GM23338 (cell line): ENCODE results near the gene MAPK12. TPM values are rescaled to one million over a fixed set of nuclear protein-coding genes. Genes with fewer than 3 reads are reported as not detected.

Experiments
- ATAC-seq: fragments of 200-7000 bp; cut with Tn5 transposase; 3 replicates; pipeline ENCODE4 v1.9.1; 2020
- DNase-seq: peaks from one replicate; pipeline ENCODE4 v3.0.0-alpha.2; 2015; ENCODE audit warnings: low spot score
- H2AFZ ChIP-seq: fragments of 200-600 bp; sonication (generic); 2 replicates; pipeline ENCODE4 v1.8.0; 2016; ENCODE audit warnings: antibody characterized with exemption, mild to moderate bottlenecking, moderate library complexity
- H3F3A ChIP-seq: fragments of 200-600 bp; sonication (generic); replicated peaks from 2 replicates; pipeline ENCODE4 v1.8.0; 2017; ENCODE audit warnings: antibody characterized with exemption, mixed run types, low read depth
- H3K27ac ChIP-seq: fragments of 200-600 bp; sonication (generic); 2 replicates; pipeline ENCODE4 v1.6.1; 2016; ENCODE audit warnings: low read depth
- H3K27me3 ChIP-seq: fragments of 200-600 bp; sonication (generic); 2 replicates; pipeline ENCODE4 v1.8.0; 2016; ENCODE audit warnings: mild to moderate bottlenecking, mixed run types, moderate library complexity; ENCODE audit not compliant: insufficient read depth
- H3K36me3 ChIP-seq: fragments of 200-600 bp; sonication (generic); 2 replicates; pipeline ENCODE4 v1.8.0; 2016; ENCODE audit warnings: mild to moderate bottlenecking; ENCODE audit not compliant: insufficient read depth
- H3K4me1 ChIP-seq: fragments of 200-600 bp; sonication (generic); 2 replicates; pipeline ENCODE4 v1.8.0; 2016; ENCODE audit warnings: mild to moderate bottlenecking, moderate library complexity; ENCODE audit not compliant: insufficient read depth
- H3K4me2 ChIP-seq: fragments of 200-600 bp; sonication (generic); 2 replicates; pipeline ENCODE4 v1.7.1; 2017; ENCODE audit warnings: mixed run types
- H3K4me3 ChIP-seq: fragments of 200-600 bp; sonication (generic); 2 replicates; pipeline ENCODE4 v1.6.1; 2016; ENCODE audit warnings: mixed run types
- H3K79me2 ChIP-seq: fragments of 200-600 bp; sonication (generic); replicated peaks from 2 replicates; pipeline ENCODE4 v1.8.0; 2017; ENCODE audit warnings: mild to moderate bottlenecking; ENCODE audit not compliant: insufficient read depth
- H3K9me2 ChIP-seq: fragments of 200-600 bp; sonication (generic); 2 replicates; pipeline ENCODE4 v1.8.0; 2017; ENCODE audit not compliant: insufficient read depth
- H4K20me1 ChIP-seq: fragments of 200-600 bp; sonication (generic); replicated peaks from 2 replicates; pipeline ENCODE4 v1.8.0; 2017; ENCODE audit warnings: mild to moderate bottlenecking; ENCODE audit not compliant: insufficient read depth
- H3K27ac Mint-ChIP-seq: 2 replicates; pipeline ENCODE4 v1.8.0; 2020; ENCODE audit warnings: inconsistent platforms, mild to moderate bottlenecking, moderate library complexity, mixed read lengths
- H3K27me3 Mint-ChIP-seq: 3 replicates; pipeline ENCODE4 v1.8.0; 2022; ENCODE audit warnings: low read depth, mild to moderate bottlenecking, moderate library complexity, mixed read lengths, inconsistent platforms; ENCODE audit not compliant: insufficient read depth, poor library complexity
- H3K36me3 Mint-ChIP-seq: 3 replicates; pipeline ENCODE4 v1.8.0; 2021; ENCODE audit warnings: low read depth, mild to moderate bottlenecking, inconsistent platforms, moderate library complexity, mixed read lengths
- H3K4me1 Mint-ChIP-seq: 3 replicates; pipeline ENCODE4 v1.8.0; 2020; ENCODE audit warnings: mild to moderate bottlenecking, inconsistent platforms, mixed read lengths
- H3K4me3 Mint-ChIP-seq: 3 replicates; pipeline ENCODE4 v1.8.0; 2021; ENCODE audit warnings: moderate library complexity, mild to moderate bottlenecking, inconsistent platforms, mixed read lengths
- H3K9me3 Mint-ChIP-seq: 3 replicates; pipeline ENCODE4 v1.8.0; 2020; ENCODE audit warnings: moderate library complexity, mild to moderate bottlenecking, inconsistent platforms, mixed read lengths
- EZH2 ChIP-seq: fragments of 200-600 bp; sonication (generic); IDR thresholded peaks from one replicate; pipeline ENCODE4 v1.8.0; 2017; ENCODE audit warnings: antibody characterized with exemption, mild to moderate bottlenecking, low read depth; ENCODE audit not compliant: unreplicated experiment
- EZH2phosphoT487 ChIP-seq: fragments of 200-600 bp; sonication (generic); IDR thresholded peaks from one replicate; pipeline ENCODE4 v1.8.1; 2018; ENCODE audit warnings: antibody characterized with exemption; ENCODE audit not compliant: unreplicated experiment
- JUNB ChIP-seq: IDR thresholded peaks from one replicate; pipeline ENCODE4 v1.6.1; 2016; ENCODE audit warnings: antibody characterized with exemption; ENCODE audit not compliant: unreplicated experiment
- NANOG ChIP-seq: IDR thresholded peaks from 2 replicates; pipeline ENCODE4 v1.6.1; 2016; ENCODE audit warnings: antibody characterized with exemption, borderline replicate concordance
- REST ChIP-seq: IDR thresholded peaks from one replicate; pipeline ENCODE4 v1.6.1; 2018; ENCODE audit warnings: antibody characterized with exemption; ENCODE audit not compliant: unreplicated experiment
- STAT1 ChIP-seq: IDR thresholded peaks from one replicate; pipeline ENCODE4 v1.6.1; 2016; ENCODE audit warnings: antibody characterized with exemption; ENCODE audit not compliant: unreplicated experiment
- ZNF114 ChIP-seq: fragments of 250-450 bp; sonication (Bioruptor Pico); IDR thresholded peaks from 2 replicates; pipeline ENCODE4 v1.5.0; 2020; ENCODE audit warnings: mild to moderate bottlenecking, moderate library complexity
- polyA plus RNA-seq: library from polyadenylated mRNA; unstranded; fragments of >200 nt; fragmentation: Nextera tagmentation; extraction: Ambion mirVana; gene quantifications from 2 replicates; pipeline ENCODE4 v1.2.1, GENCODE V29; 2016
- total RNA-seq: library from RNA; depleted of rRNA; stranded (reverse); fragments of >200 nt; shearing (Covaris generic); gene quantifications from 2 replicates; pipeline ENCODE4 v1.2.3, GENCODE V29; 2014

The MAPK12 gene
- total and polyA plus RNA-seq, 2 experiments from 2014 or later: 10.4 to 26.1 TPM

GRCh38 chr22:50257041-50257440 is 4.4 kb downstream of the MAPK12 start (continued):
- TF ChIP-seq REST (no peak), JUNB (no peak)

- no peaks in the 10 kb centered on the region for H3K36me3 Mint-ChIP-seq
- no peaks in the 10 kb centered on the region for H3K36me3 ChIP-seq
- DNase-seq (no peak), ATAC-seq (no peak)
- no peak overlapping the region for H3K4me2 ChIP-seq
- no peak overlapping the region for H3K27ac ChIP-seq
- H3K4me1 Mint-ChIP-seq: no peaks in the 10 kb centered on the region; the same call in 2 of the 3 replicates
- no peaks in the 10 kb centered on the region for H3K9me2 ChIP-seq
- H3K27ac Mint-ChIP-seq: no peak overlapping the region
- H3K79me2 ChIP-seq: no peaks in the 10 kb centered on the region
- H3K27me3 Mint-ChIP-seq: peaks cover 13% of the 10 kb centered on the region
- no peaks in the 10 kb centered on the region for H3K9me3 Mint-ChIP-seq
- H4K20me1 ChIP-seq: no peaks in the 10 kb centered on the region
- H2AFZ ChIP-seq: no peak overlapping the region
- peaks cover 4% of the 10 kb centered on the region; the same call in 1 of the 2 replicates for H3F3A ChIP-seq
- no peak overlapping the region for H3K4me3 Mint-ChIP-seq
- no peak overlapping the region for H3K4me3 ChIP-seq
- H3K4me1 ChIP-seq: no peaks in the 10 kb centered on the region; the same call in 1 of the 2 replicates
- no peak for TF ChIP-seq REST
- no peak for TF ChIP-seq EZH2
- peaks cover 12% of the 10 kb centered on the region for H3K27me3 ChIP-seq
Measured at GRCh38 chr22:50256258-50256862, 5.1 kb downstream of the MAPK12 start.

DNA sequence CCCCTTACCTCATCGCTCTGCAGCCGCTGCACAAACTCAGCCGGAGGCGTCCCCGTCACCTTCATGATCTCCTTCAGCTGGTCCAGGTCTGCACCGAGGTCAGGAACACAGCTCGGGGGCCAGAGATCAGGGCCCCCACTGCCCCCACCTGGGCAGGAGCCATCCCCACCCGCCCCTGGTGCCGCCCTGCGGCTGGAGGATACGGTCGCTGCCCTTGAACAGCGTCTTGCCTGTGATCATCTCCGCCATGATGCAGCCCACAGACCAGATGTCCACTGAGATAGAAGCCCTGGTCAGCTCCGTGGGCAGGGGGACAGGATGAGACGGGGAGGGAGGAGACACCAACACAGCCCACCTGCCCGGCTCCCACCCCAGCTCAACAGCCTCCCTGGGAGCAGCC is 5.9 kb downstream of the MAPK12 start:
- ATAC-seq (no peak), DNase-seq (no peak)
- H3K4me1 Mint-ChIP-seq: no peaks in the 10 kb centered on the region; the same call in 2 of the 3 replicates
- H3K79me2 ChIP-seq: no peaks in the 10 kb centered on the region
- no peak overlapping the region for H3K27ac Mint-ChIP-seq
- no peak overlapping the region for H3K4me2 ChIP-seq
- H3K4me3 ChIP-seq: no peak overlapping the region
- no peaks in the 10 kb centered on the region for H3K9me2 ChIP-seq
- H3K27ac ChIP-seq: no peak overlapping the region
- no peak overlapping the region for H2AFZ ChIP-seq
- H3F3A ChIP-seq: peaks cover 4% of the 10 kb centered on the region; the same call in 1 of the 2 replicates
- H3K27me3 Mint-ChIP-seq: peaks cover 14% of the 10 kb centered on the region
- no peaks in the 10 kb centered on the region; the same call in 1 of the 2 replicates for H3K4me1 ChIP-seq
- no peaks in the 10 kb centered on the region for H3K9me3 Mint-ChIP-seq
- TF ChIP-seq ZNF114 (CRISPR knock-in tag) (no peak), EZH2phosphoT487 (no peak), NANOG (no peak), REST (no peak), EZH2 (no peak), STAT1 (no peak)
- H3K36me3 ChIP-seq: no peaks in the 10 kb centered on the region
- no peaks in the 10 kb centered on the region for H3K36me3 Mint-ChIP-seq
- no peak overlapping the region for H3K4me3 Mint-ChIP-seq
- no peaks in the 10 kb centered on the region for H4K20me1 ChIP-seq
- peaks cover 7% of the 10 kb centered on the region for H3K27me3 ChIP-seq
